Adrenal gland (tissue), 12 donors: Measurements from ENCODE around the gene PLPPR2. TPM values are rescaled to one million over a fixed set of nuclear protein-coding genes. Genes with fewer than 3 reads are reported as not detected.

ENCODE experiments used
- DNase-seq, 7 donors: peaks; one replicate each; pipeline ENCODE4 v3.0.0-alpha.2; 2019 to 2020
- H3K27ac ChIP-seq, 5 donors: fragments of 200-600 bp; sonication (generic) in 4 of 5; 1 replicate in 3 of 5; 2 replicates in 2 of 5; pipeline versions ENCODE4 v1.5.1 to v1.8.0; 2016 to 2020; ENCODE audit warnings: mild to moderate bottlenecking in 1 of 5
- H3K27me3 ChIP-seq: fragments of 200-600 bp; 2 replicates; pipeline ENCODE4 v1.8.0; 2021
- H3K36me3 ChIP-seq, 2 donors: fragments of 200-600 bp; replicated peaks in 1 of 2; 1 replicate in 1 of 2; 2 replicates in 1 of 2; pipeline versions ENCODE4 v1.5.1 to v1.8.0; 2018 to 2022
- H3K4me1 ChIP-seq, 2 donors: fragments of 200-600 bp; replicated peaks in 1 of 2; 1 replicate in 1 of 2; 2 replicates in 1 of 2; pipeline versions ENCODE4 v1.5.1 to v1.8.0; 2018 to 2021
- H3K4me3 ChIP-seq, 4 donors: fragments of 200-600 bp; sonication (generic) in 3 of 4; one replicate each; pipeline ENCODE4 v1.5.1; 2016 to 2018
- H3K9me3 ChIP-seq, 3 donors: fragments of 200-600 bp; sonication (generic) in 1 of 3; replicated peaks in 1 of 3; 1 replicate in 2 of 3; 2 replicates in 1 of 3; pipeline versions ENCODE4 v1.5.1 to v1.8.0; 2016 to 2021
- CTCF ChIP-seq, 6 experiments: fragments of 450-650 bp in 4 of 6; fragments of 200-600 bp in 2 of 6; sonication (generic) in 1 of 6; IDR thresholded peaks; 1 replicate in 5 of 6; 2 replicates in 1 of 6; pipeline versions ENCODE4 v1.5.1 to v1.8.0; 2016 to 2021; ENCODE audit warnings: antibody characterized with exemption in 6 of 6, mild to moderate bottlenecking in 2 of 6, moderate library complexity in 1 of 6
- POLR2A ChIP-seq, 2 donors: fragments of 450-650 bp; IDR thresholded peaks; one replicate each; pipeline ENCODE4 v1.6.1; 2017; ENCODE audit warnings: antibody characterized with exemption in 2 of 2, mild to moderate bottlenecking in 2 of 2, moderate library complexity in 1 of 2
- WGBS, 4 donors: extraction: QIAGEN DNeasy Blood & Tissue Kit in 2 of 4; methylation state at CpG; one replicate each; pipeline versions ENCODE4 v1.1.5 to v1.1.7; 2013 to 2017; 5-methylcytosine and 5-hydroxymethylcytosine counted together
- intact Hi-C, 2 donors: fragments of 100-400 bp; cut with DNase I; formaldehyde crosslinking; loops; one replicate each; pipeline versions ENCODE4 v1.14.1 to v1.15.0; 2022 to 2023
- polyA plus RNA-seq, 3 donors: library from polyadenylated mRNA; stranded (reverse); fragments of 200-250 nt in 2 of 3; fragments of 350-450 nt in 1 of 3; fragmentation: Illumina TruSeq in 1 of 3; extraction: RNeasy Lipid Tissue Mini Kit (QIAGEN cat#74804) in 1 of 3; gene quantifications; one replicate each; pipeline ENCODE4 v1.2.3, GENCODE V29; 2013 to 2014
- total RNA-seq, 9 donors: library from RNA; depleted of rRNA in 4 of 9; stranded (reverse); fragments of >200 nt in 4 of 9; fragments of 120-200 nt in 1 of 9; fragmentation: NEBNext Ultra II Directional in 1 of 9; extraction: Animal tissue kit (Norgen Biotek cat#: 25700) in 1 of 9; gene quantifications; one replicate each; pipeline versions ENCODE4 v1.1.0 to v1.2.4, GENCODE V29; 2013 to 2023
- donor health status: healthy with polysubstance abuse.
- donor health status: Bipolar disorder and iron deficiency.
- donor health status: DM: yes; HTN: yes; CAD: no.
- donor health status: DM: no; HTN: no; CAD: no.
- donor health status: DM: no; HTN: no; CAD: no.
- donor health status: DM: yes; HTN: yes; CAD: no.

The PLPPR2 gene
- total and polyA plus RNA-seq, 12 donors: 8.5 to 57.0 (median 41.3) TPM

- Histone ChIP-seq H3K27ac (no peak overlapping the region), H3K27me3 (no peaks in the 10 kb centered on the region), H3K4me1 (peaks cover 0 to 3% of the 10 kb centered on the region in 2 donors), H3K36me3 (no peaks in the 10 kb centered on the region), H3K9me3 (no peaks in the 10 kb centered on the region), H3K4me3 (no peak overlapping the region)
- 80 to 93% (median 91%) methylated on average over 1 to 9 of the region's 9 CpGs for WGBS, 4 donors
- no peak for DNase-seq
- no peak for TF ChIP-seq CTCF (IDR thresholded peaks at IDR 0.05)
- no peak for TF ChIP-seq POLR2A (IDR thresholded peaks at IDR 0.05)
- intact Hi-C loops: no loop called here
These were observed 44.4 kb downstream of the PLPPR2 start for GRCh38 chr19:11399667-11400066.

- intact Hi-C loops: no loop called here
- Histone ChIP-seq H3K27me3 (no peaks in the 10 kb centered on the region), H3K36me3 (no peaks in the 10 kb centered on the region), H3K27ac (no peak overlapping the region), H3K4me3 (no peak overlapping the region), H3K4me1 (peaks cover 0 to 12% of the 10 kb centered on the region in 2 donors), H3K9me3 (no peaks in the 10 kb centered on the region)
- WGBS, 4 donors: 70 to 89% (median 85%) methylated on average over 1 of the region's 1 CpG
- TF ChIP-seq POLR2A (IDR thresholded peaks at IDR 0.05) (no peak), CTCF (IDR thresholded peaks at IDR 0.05) (no peak)
- DNase-seq: no peak
These were observed 45.6 kb downstream of the PLPPR2 start for GRCh38 chr19:11400798-11401197.

GRCh38 chr19:11401808-11402543 lies 46.7 kb downstream of the PLPPR2 start:
- WGBS, 4 donors: 81 to 86% (median 82%) methylated on average over 4 to 9 of the region's 9 CpGs

More at GRCh38 chr19:11401808-11402543, 46.7 kb downstream of the PLPPR2 start:
- intact Hi-C loops: no loop called here
- no peak for DNase-seq
- Histone ChIP-seq H3K27me3 (no peaks in the 10 kb centered on the region), H3K27ac (no peak overlapping the region), H3K4me1 (peaks cover 0 to 16% of the 10 kb centered on the region in 2 donors), H3K9me3 (no peaks in the 10 kb centered on the region), H3K36me3 (no peaks in the 10 kb centered on the region), H3K4me3 (no peak overlapping the region)
- TF ChIP-seq POLR2A (IDR thresholded peaks at IDR 0.05) (no peak), CTCF (IDR thresholded peaks at IDR 0.05) (no peak)
